ENCODE results near the gene LEPR.
A peak's percentile ranks its signal among the peaks of the same experiment; 100 is the strongest.

The LEPR gene

DNA sequence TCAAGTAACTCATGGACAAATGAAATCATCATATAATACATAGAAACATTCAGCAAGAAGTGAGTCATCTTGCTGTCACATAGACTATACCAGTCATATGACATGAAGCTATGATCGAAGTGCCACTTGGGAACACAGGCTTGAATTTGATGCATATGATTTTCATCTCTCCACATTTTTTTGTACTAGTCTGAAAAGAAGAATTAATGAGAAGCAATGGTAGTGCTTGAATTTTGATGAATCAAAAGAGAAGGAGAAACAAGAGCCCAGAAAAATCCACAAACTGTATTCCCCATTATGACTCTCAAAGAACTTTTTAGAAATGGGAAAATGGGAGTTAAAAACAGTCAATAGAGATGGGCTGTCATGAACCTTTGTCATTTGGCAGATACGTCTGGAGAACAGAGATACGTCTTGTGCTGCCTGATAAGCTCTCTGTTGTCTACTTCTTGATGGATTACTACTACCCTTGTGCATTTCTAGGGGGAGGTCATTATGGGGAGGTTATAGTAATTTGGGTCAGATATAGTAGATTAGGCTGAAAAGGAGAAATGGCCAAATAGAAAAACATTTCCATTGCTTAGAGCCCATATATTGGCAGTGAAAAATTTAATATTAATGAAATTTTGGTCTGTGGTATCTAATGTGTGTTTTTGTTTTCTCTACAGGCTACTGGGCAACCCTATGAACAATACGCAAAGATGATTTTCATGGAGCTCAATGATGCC, 8.0 kb upstream of the LEPR start:
- no peak for DNase-seq (ENCODE audit: low read depth in 2 of 2)

DNA sequence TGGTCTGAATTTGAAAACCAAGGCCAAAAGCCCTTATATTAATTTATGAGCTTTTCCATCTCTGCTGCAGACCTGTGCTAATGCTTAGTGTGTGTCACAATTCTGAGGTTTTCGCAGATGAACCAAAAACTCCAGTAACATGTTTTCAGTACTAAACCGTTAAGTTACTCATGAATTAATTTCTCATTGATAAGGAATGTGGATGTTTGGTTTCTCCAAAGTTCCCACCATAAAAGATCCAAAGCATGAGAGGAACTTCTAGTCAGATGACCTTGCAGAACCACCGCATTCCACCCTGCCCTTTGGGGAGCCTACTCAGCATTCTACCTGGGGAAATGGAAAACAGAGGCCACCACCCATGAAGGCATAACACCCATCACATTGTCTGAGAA, 7.5 kb upstream of the LEPR start:
- DNase-seq (ENCODE audit: low read depth in 2 of 2), result no peak

DNA sequence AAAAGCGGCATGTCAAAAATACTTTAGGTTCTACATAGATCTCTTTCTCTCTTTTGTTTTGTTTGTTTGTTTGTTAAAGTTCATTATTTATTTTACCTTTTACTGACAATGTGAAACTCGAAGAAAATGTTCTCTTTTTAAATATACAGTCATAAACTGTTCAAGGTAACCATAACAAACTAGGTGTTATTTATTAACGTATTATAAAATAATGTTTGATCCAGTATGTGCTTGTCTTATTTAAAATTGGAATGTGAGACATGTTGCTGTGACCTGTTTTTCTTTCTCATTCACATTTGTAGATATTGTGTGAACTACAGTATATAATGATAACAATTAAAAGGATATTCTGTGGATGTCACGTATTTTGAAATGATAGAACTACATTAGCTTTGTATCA, 5.9 kb upstream of the LEPR start:
- DNase-seq (ENCODE audit: low read depth in 2 of 2), result no peak

DNA sequence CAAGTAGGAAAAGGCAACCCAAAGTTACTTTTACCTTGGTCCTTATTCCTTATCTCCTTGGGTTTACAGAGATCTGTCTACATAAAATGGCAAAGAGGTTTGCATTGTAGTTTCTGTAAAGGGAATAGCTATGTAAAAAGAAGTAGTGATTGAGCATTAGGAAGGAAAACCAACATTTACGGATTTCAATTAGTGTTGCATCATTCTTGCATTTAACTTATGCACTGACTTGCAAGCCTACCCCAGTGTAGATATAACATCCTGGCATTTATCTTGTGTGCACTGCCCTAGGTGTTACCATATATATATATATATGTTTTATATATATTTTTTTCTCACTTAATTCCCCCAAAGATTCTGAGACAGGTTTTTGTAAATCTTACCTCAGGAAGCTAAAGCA, 3.7 kb upstream of the LEPR start:
- no peak for DNase-seq (ENCODE audit: low read depth in 2 of 2)

DNA sequence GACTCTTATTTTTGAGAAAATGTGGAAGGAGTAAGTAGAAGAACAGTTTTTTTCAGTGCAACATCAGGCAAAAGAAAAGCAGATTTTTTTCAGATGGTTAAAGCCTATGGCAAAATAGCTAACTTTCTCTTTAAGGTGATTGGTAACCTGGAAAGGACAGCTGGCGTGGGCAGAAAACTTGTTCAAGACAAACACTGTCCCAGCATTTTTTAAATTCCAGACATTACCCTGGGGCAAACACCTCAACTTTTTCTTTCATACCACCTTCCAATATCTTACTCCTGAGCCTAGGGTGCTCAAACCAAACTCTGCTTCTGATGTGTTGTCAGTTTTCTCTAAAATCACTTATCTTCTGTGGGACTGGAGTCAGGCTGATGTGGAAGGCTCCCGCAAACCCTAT, 2.7 kb upstream of the LEPR start:
- no peak for DNase-seq (ENCODE audit: low read depth in 2 of 2)

DNA sequence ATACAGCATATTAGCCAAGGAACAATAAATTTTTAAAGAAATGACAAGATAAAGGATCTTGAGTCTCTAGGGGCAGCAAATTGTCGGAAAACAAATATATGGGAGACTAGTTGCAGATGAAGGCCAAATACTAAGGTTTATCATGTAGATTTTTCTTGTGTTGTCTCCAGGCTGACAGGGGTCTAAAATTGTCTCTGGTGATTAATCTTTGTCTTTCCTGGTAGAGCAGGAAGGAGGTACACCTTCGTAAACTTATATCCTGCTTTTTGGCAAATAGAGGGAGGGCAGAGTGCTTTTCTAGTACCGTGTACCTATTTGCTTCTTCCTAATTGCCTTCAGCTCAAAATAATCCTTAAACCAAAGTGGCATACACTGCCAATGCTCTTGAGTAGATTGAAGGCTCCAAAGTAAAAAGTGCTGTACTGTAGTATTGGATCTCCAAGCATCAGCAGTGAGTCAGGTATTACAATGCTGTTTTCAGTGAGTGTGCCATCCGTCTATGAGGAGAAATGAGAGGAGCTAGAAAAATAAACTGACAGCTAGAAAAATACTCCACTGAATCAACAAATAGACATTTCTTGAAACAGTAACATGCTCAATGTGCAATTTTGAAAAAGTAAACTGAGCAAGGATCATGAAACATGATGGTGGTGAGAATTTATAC, 1.8 kb upstream of the LEPR start:
- no peak for DNase-seq (ENCODE audit: low read depth in 2 of 2)

DNA sequence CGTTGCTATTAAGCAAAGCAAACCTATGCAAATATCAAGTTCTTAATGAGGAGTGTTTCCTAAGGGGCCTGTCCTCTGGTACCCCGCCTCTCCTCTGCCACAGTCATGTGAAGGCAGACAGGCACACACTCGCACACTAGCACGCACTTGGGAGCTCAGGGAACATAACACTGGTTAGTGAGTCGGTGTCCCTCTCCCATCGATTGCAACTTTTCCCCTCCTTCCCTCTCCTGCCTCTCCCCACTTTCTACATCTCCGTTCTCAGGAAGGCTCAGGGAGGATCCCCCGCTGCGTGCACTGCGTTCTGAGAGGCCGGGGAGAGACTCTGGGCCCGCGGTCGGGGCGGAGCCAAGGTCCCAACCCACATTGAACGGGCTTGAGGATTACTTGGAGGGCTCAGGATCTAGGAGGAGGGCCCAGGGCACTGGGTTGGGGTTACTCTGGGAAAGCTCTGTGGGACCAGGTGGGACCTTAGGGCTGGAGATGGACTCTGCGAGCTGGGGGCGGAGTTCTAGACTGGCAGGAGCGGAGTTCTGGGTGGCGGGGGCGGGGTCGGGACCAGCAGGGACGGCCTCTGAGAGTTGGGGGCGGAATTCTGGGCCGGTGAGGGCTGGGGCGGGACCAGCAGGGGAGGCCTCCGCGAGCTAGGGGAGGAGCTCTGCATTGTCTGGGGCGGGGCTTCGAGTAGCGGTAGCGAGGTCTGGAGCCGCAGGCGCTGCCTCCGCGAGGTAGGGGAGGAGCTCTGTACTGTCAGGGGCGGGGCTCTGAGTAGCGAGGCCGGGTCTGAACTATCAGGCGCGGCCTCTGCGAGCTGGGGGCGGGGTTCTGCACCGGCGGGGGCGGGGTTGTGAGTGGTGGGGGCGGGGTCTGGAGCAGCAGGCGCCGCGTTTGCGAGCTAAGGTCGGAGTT, 533 bp upstream of the LEPR start:
- DNase-seq (ENCODE audit: low read depth in 2 of 2), result peak; percentile 97 to 98

DNA sequence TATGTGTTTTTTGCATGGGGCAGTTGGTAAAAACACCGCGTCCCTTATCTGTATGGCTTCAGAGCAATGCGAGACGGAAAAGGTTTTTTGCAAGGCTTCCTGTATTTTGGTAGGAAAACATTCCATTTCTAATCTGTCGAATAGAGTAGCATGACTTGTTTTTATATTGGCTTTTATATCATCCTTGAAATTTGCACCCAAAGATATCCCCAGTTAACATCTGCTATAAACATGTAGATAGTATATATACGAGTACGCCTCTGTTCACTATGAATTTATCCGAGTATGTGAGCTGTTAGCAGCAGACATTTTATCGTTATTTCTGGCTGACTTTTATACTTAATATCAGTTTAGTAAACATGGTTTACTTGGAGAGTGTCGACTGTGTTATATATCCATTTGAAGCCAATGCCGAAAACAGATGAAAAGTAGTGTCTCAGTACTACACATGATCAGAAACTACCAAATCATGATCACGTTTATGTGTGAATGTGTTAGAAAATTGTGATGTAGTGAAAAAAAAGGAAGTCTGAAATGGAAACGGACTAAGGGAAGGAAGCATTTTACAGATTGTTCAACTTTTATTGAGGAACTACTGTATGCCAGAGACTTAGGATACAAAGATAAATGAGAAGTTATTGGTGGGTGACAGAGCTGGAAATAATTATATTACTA, 1.0 kb downstream of the LEPR start:
- DNase-seq (ENCODE audit: low read depth in 2 of 2), result no peak

DNA sequence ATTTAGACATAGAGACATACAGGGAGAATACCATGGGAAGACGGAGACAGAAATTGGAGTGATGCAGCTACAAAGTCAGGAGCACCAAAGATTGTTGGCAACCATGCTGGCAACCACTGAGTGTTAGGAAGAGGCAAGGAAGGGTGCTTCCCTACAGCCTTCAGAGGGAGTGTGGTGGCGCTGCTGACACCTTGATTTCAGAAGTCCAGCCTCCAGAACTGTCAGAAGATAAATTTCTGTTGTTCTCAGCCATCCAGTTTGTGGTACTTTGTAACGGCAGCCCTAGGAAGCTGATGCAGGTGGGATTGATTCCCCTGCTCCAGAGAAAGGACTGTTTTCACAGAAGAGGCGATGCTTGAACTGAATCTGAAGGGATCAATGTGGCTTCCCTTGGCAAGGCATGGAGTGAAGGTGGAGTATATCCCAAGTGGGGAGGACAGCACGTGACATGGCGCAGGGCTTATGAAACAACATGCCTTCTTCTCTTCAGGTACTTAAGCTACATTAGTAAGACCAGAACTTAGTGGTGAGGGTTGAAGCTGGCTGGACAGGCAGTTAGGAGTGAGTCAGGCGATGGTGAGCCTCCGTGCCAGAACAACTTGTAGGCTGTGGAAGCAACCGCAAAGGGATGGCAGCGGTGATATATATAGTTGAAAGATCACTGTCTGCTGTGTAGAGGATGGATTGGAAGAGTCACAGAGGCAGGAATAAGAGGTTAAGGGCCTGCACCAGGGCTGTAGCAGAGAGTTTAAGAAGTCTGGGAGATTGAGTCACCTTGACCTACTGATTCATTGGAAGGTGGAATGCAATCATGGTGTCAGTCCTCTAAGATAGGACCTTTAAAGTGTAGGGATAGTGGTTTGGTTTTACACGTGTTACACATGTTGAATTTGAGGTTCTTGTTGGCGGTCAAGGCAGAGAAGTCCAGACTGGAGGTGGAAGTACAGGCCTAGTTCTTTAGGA, 2.1 kb downstream of the LEPR start:
- no peak for DNase-seq (ENCODE audit: low read depth in 2 of 2)

DNA sequence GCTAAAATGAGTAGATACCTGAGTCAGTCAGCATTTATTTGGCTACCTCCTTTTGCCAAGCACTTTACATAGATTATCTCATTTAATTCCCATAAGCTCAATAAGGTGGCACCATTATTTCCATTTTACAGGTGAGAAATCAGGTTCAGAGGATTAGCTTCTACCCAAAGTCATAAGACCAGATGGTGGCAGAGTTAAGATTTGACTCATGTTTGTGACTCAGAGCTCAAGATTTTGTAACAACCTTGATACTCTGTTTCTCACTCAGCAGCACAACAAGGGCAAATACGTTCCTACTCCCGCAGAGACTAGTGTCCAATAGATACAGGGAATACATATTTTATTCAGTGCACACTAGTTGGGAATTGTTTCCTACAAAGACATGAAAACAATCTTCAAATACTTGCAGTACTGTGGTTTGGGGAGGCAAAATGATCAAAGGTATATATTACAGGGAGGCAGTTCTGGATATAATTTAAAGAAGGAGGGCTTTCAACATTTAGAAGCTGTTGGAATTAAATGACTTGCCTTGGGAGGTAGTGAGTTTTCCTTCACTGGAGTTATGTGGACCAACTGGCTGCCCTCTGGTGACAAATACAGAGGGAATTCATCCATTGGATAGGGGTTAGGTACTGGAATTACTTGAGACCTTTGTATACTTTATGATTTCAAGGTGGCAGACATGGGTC, 3.6 kb downstream of the LEPR start:
- DNase-seq (ENCODE audit: low read depth in 2 of 2), result no peak

DNA sequence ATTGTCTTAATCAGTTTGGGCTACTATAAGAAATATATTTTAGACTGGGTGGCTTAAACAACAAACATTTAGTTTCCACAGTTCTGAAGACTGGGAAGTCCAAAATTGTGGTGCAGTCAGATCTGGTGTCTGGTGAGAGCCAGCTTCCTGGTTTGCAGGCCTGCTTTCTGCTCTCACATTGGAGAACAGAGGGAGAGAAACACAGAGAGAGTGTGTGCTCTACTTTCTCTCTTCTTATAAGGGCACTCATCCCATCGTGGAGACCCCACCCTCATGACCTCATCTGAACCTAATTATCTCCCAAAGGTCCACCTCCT, 4.1 kb downstream of the LEPR start:
- DNase-seq (ENCODE audit: low read depth in 2 of 2), result no peak

DNA sequence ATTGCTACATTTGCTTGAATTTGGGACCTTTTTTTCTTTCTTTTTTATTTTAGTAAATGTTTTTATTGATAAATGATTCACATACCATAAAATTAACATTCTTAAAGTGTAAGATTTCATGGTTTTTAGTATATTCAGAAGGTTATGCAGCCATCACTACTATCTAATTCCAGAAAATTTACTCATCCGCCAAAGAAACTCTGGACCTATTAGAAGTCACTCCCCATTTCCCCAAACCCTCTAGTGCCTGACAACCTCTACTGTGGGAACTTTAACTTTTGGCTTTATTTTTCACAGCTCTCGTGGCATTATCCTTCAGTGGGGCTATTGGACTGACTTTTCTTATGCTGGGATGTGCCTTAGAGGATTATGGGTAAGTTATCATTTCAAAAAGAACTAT, 4.5 kb downstream of the LEPR start:
- DNase-seq (ENCODE audit: low read depth in 2 of 2), result no peak

DNA sequence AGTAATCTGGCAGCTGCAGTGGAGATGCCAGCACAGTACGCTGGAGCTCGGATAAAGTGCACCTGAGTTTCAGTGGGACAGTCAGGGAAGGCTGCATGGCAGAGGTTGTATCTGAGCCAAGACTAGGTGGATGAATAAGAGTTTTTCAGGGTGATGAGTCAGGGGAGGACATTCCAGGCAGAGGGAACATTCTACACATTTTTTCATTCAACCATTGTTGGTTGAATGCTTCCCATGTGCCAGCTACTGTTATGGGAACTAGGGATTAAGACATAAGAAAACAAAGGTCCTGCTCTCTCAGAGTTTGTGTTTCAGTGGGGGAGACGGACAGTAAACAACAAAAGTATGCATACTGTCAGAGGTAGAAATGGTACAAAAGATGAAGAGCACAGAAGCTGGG, 5.2 kb downstream of the LEPR start:
- no peak for DNase-seq (ENCODE audit: low read depth in 2 of 2)

DNA sequence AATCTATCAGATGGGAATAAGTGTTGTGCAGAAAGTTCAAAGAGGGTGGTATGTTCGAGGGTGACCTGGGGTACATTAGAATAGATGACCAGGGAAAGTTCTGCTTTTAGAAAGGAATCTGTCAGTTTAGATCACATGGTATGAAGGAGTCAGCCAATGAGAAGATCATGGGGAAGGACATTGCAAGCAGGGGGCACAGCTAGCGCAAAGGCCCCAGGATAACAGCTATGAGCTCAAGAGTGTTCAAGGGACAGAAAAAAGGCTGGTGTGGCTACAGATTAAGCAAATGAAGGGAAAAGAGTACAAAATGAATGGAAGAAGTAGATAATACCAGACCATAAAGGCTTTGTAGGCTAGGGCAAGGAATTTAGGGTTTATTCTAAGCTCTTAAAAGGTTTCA, 8.6 kb downstream of the LEPR start:
- DNase-seq (ENCODE audit: low read depth in 2 of 2), result no peak

DNA sequence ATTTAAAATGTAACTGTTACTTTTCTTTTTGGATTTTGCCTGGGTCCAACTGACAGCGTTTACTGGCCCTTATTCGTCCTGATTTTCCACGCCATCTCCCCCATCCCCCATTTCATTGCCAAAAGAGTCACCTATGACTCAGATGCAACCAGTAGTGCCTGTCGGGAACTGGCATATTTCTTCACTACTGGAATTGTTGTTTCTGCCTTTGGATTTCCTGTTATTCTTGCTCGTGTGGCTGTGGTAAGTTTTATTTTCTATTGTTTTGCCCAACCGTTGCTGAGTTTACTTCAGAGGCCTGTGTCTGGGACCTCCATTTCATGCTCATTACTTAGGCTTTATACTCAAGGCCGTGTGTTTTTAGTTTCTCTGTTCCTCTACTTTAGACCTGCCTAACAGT, 9.3 kb downstream of the LEPR start:
- no peak for DNase-seq (ENCODE audit: low read depth in 2 of 2)

DNA sequence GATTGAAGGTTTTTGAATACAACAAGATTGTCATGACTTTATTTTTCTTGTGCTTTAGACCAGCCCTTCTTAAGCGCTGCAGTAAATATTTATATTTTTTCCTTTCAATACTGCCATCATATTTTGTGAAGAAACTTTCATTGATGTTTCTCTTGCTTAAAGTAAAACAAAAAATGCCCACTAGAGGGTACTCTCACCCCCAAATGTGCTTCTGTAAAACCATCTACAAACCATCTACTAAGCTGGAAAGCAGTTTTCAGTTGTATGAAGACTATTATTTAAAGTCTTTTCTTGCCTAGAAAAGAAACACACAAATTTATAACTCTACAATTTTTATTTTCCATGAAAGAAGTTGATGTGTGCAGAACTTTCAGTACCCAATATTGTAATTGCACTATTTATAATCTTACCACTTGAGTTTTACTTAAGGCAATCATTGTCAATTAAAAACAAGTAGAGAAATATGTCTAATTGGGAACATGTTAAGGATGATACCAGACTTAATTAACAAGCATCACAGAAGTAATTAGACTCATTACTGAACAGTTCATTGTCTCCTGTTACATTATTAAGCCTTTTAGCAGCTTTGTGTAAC, 10.7 kb downstream of the LEPR start:
- DNase-seq (ENCODE audit: low read depth in 2 of 2), result no peak

DNA sequence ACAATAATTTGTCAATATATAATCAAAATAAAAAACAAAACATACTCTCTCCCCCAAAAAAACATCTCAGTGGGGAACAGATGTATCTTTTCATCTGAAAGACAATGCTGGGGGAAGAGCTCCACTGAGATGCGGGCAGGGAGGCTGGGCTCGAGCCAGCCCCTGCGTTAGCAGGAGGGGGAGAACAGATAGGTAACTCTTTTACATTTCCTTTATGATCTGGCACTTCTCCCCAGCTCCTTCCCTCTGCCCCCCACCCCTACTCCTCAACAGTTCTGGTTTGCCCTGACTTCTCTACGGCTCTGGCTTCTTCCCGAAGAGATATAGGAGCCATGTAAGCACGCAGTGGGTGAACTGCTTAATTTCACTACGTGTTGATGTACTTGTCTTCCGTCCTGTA, 12.4 kb downstream of the LEPR start:
- DNase-seq (ENCODE audit: low read depth in 2 of 2), result no peak

DNA sequence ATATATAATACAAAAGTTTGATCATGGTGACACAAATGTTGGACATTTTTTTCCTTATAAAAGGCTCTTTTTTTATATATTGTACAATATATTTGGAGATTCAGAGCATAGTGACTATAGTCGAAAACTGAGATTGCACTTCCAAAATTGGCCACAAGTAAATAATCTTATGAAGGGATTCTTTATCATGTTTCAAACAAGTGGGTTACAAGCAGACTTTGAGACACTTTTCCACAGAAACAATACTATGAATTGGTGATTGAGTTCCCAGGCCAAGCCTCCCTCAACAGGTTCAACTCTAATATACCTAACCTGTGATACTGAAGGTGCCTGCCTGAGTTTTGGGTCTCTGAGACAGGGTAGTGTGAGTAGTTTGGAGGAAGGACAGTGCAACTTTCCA, 13.8 kb downstream of the LEPR start:
- DNase-seq (ENCODE audit: low read depth in 2 of 2), result no peak

DNA sequence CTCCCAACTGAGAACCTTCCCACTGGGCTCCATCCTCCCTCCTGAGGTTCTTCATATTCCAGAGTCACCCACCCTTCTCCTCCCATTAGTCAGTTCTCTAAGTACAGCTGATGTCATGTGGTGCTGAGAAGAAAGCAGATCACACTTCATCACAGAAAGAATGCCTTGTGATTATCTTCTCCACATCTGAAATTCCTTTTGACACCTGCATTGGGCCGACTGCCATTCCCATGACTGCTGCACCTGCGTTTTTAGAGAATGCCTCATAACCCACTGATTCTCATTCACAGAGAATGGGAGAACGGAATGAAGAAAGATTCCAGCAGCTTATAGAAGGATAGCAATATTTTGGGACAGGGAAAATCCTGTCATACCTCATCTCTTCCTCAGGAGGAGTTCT, 14.3 kb downstream of the LEPR start:
- no peak for DNase-seq (ENCODE audit: low read depth in 2 of 2)

DNA sequence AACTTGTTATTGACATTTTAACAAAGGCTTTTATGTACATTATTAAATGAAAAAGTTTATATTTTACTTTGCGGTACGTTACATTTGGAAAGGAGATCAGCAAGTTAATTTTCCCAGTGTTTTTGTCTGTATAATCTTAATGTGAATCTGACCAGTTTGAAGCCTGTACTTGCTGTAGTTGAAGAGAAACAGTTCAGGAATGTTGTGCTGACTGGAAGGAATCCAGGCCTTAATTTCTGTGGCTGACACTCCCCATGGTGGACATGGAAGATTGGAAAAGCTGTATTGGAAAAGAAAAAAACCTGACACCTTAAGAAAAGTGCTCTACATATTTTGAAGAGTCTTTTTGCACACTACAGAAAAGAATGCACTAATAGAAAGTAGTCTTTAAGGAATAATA, 15.5 kb downstream of the LEPR start:
- DNase-seq (ENCODE audit: low read depth in 2 of 2), result no peak
